ENCODE results near the gene NWD2. TPM values are rescaled to one million over a fixed set of nuclear protein-coding genes. Genes with fewer than 3 reads are reported as not detected.
A peak's percentile ranks its signal among the peaks of the same experiment; 100 is the strongest.

NWD2 gene
- total RNA-seq, 1 experiment from 2014 or later = not detected

DNA sequence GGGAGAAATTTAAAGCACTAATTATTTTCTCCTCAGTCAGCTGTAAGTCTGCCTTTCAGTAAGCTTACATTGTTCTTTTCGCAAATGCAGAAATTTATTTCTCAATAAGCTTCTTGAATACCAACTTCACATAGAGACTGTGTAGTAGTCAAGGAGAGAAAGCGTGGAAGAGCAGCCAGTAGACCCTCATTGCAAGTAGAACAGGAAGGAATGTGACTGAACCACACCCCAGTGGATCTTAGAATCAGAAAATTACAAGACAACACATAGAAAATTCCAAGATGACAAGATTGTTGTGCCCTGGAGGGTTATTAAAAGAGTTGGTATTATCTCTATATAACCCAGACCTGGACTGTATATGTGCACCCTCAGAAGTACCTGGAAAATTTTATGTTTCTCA lies 224.7 kb downstream of the NWD2 start:
- TF ChIP-seq EZH2 (IDR thresholded peaks at IDR 0.05; ENCODE audit: low read depth) = no peak
- TF ChIP-seq, protein P1, sequence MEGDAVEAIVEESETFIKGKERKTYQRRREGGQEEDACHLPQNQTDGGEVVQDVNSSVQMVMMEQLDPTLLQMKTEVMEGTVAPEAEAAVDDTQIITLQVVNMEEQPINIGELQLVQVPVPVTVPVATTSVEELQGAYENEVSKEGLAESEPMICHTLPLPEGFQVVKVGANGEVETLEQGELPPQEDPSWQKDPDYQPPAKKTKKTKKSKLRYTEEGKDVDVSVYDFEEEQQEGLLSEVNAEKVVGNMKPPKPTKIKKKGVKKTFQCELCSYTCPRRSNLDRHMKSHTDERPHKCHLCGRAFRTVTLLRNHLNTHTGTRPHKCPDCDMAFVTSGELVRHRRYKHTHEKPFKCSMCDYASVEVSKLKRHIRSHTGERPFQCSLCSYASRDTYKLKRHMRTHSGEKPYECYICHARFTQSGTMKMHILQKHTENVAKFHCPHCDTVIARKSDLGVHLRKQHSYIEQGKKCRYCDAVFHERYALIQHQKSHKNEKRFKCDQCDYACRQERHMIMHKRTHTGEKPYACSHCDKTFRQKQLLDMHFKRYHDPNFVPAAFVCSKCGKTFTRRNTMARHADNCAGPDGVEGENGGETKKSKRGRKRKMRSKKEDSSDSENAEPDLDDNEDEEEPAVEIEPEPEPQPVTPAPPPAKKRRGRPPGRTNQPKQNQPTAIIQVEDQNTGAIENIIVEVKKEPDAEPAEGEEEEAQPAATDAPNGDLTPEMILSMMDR (conservative IDR thresholded peaks at IDR 0.05) = no peak
- Histone ChIP-seq H3K79me2 (ENCODE audit: low read depth) (no peaks in the 10 kb centered on the region), H3K4me1 (replicated peaks; ENCODE audit: insufficient read depth) (peaks cover 31% of the 10 kb centered on the region), H3K4me3 (no peak overlapping the region), H3K9me2 (ENCODE audit: insufficient read depth) (no peaks in the 10 kb centered on the region), H2AFZ (no peak overlapping the region), H3F3A (ENCODE audit: insufficient read depth, low read depth) (peaks cover 12% of the 10 kb centered on the region; the same call in 1 of the 2 replicates), H3K9me3 (ENCODE audit: insufficient read depth, low read depth) (no peaks in the 10 kb centered on the region), H3K27ac (no peak overlapping the region), H3K4me2 (no peak overlapping the region), H3K27me3 (ENCODE audit: insufficient read depth, low read depth) (no peaks in the 10 kb centered on the region), H4K20me1 (ENCODE audit: insufficient read depth) (no peaks in the 10 kb centered on the region), H3K36me3 (ENCODE audit: low read depth) (no peaks in the 10 kb centered on the region)
- BruUV-seq (replicated peaks) = no TSS peak
- POLR2A ChIA-PET (ENCODE audit: unreplicated experiment) = interaction anchor here (0.6 kb wide), 2 partner anchors 28 to 34 kb away, joined by 3 to 6 read pairs; no protein-coding TSS in a partner anchor
- CTCF ChIA-PET = no interaction called here
- DNase-seq = no peak
- intact Hi-C loops (cut with micrococcal nuclease; ENCODE audit: unreplicated experiment) = no loop called here

DNA sequence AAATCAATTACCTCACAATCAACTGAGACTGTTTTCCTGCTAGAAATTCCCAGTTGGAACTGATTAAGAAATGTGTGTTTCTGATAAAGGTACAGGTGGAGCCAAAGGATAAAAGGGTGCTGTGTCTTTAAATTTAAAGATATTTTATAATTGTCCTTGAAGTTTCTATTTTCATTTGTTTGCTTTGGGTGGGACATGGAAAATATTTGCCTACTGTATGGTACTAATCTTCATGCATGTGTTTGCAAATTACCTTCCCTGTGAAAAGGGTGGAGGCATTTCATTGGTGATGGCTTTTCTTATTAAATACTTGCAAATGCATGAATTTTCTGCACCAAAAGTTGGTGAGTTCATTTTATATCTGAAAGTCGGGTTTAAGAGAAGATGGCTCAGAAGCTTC lies 225.7 kb downstream of the NWD2 start:
- Histone ChIP-seq H3K4me3 (no peak overlapping the region), H3K79me2 (ENCODE audit: low read depth) (no peaks in the 10 kb centered on the region), H2AFZ (no peak overlapping the region), H3F3A (ENCODE audit: insufficient read depth, low read depth) (peaks cover 12% of the 10 kb centered on the region; the same call in 1 of the 2 replicates), H3K4me1 (replicated peaks; ENCODE audit: insufficient read depth) (peaks cover 34% of the 10 kb centered on the region), H3K27ac (no peak overlapping the region), H3K9me2 (ENCODE audit: insufficient read depth) (no peaks in the 10 kb centered on the region), H3K9me3 (ENCODE audit: insufficient read depth, low read depth) (no peaks in the 10 kb centered on the region), H3K36me3 (ENCODE audit: low read depth) (no peaks in the 10 kb centered on the region), H4K20me1 (ENCODE audit: insufficient read depth) (no peaks in the 10 kb centered on the region), H3K27me3 (ENCODE audit: insufficient read depth, low read depth) (no peaks in the 10 kb centered on the region), H3K4me2 (no peak overlapping the region)
- BruUV-seq (replicated peaks) = no TSS peak
- intact Hi-C loops (cut with micrococcal nuclease; ENCODE audit: unreplicated experiment) = no loop called here
- TF ChIP-seq EZH2 (IDR thresholded peaks at IDR 0.05; ENCODE audit: low read depth) = no peak
- TF ChIP-seq, protein P1 (conservative IDR thresholded peaks at IDR 0.05) = no peak
- ChIA-PET POLR2A (ENCODE audit: unreplicated experiment) (interaction anchor here (0.6 kb wide), 1 partner anchor 35 kb away, joined by 6 read pairs; no protein-coding TSS in a partner anchor), CTCF (no interaction called here)
- no peak for DNase-seq

DNA sequence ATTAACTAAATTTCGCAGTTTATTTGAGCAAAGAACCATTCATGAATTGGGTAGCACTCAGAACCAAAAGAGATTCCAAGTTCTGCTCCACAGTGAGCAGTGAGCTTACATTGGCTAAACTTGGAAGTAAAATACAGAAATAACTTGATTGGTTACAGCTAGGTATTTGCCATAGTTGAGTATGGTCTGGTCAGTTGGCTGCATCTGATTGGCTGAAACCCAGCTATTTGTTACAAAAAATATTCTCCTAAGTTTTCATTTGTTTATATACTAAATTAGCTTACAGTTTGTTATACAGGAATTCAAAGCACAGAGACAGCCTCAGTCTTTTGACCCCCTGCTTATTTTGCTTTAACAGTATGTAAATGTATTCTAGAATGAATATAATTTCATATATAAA lies 226.6 kb downstream of the NWD2 start:
- Histone ChIP-seq H3K27me3 (ENCODE audit: insufficient read depth, low read depth) (no peaks in the 10 kb centered on the region), H3K4me2 (peak overlapping the region; percentile 61; the same call in 1 of the 2 replicates), H3F3A (ENCODE audit: insufficient read depth, low read depth) (peaks cover 12% of the 10 kb centered on the region; the same call in 1 of the 2 replicates), H3K4me3 (no peak overlapping the region), H3K9me2 (ENCODE audit: insufficient read depth) (no peaks in the 10 kb centered on the region), H3K9me3 (ENCODE audit: insufficient read depth, low read depth) (no peaks in the 10 kb centered on the region), H4K20me1 (ENCODE audit: insufficient read depth) (no peaks in the 10 kb centered on the region), H2AFZ (no peak overlapping the region; the same call in 1 of the 2 replicates), H3K4me1 (replicated peaks; ENCODE audit: insufficient read depth) (peaks cover 34% of the 10 kb centered on the region), H3K36me3 (ENCODE audit: low read depth) (no peaks in the 10 kb centered on the region), H3K79me2 (ENCODE audit: low read depth) (no peaks in the 10 kb centered on the region), H3K27ac (peak overlapping the region; percentile 65)
- no peak for TF ChIP-seq EZH2 (IDR thresholded peaks at IDR 0.05; ENCODE audit: low read depth)
- TF ChIP-seq, protein P1 (conservative IDR thresholded peaks at IDR 0.05) = no peak
- no peak for DNase-seq
- ChIA-PET CTCF (interaction anchor here (1.9 kb wide), 1 partner anchor 18 kb away, joined by 8 read pairs; a partner anchor contains a TSS), POLR2A (ENCODE audit: unreplicated experiment) (interaction anchor here (0.6 kb wide), 1 partner anchor 18 kb away, joined by 3 read pairs; a partner anchor contains a TSS)
- intact Hi-C loops (cut with micrococcal nuclease; ENCODE audit: unreplicated experiment) = no loop called here
- BruUV-seq (replicated peaks) = no TSS peak
